ENCODE data around the gene ITPA. TPM values are rescaled to one million over a fixed set of nuclear protein-coding genes. Genes with fewer than 3 reads are reported as not detected.
"Not testable (repeated sequence)": the region's sequence is repeated elsewhere in the genome, so short reads cannot be mapped to it uniquely, and the experiment has no call there.

ITPA gene
- polyA plus RNA-seq, 1 donor = 64.6 TPM

- peak within 1 kb of the TSS; percentile 90 for H3K27ac ChIP-seq (ENCODE audit: low read length)
- H3K4me3 ChIP-seq (ENCODE audit: low read length) = peak within 1 kb of the TSS; percentile 94
- H3K27me3 ChIP-seq (ENCODE audit: control insufficient read depth, insufficient read depth, low read length) = peaks cover 5% of the 10 kb centered on the region
- peaks cover 22% of the 10 kb centered on the region for H3K4me1 ChIP-seq (ENCODE audit: control insufficient read depth, insufficient read depth, low read length)
- no CpG with 5 or more reads among the region's 62 CpGs for WGBS (ENCODE audit: insufficient coverage, low lambda C conversion rate)
- H3K9me3 ChIP-seq (ENCODE audit: control insufficient read depth, low read depth, low read length) = no peaks in the 10 kb centered on the region
- peak; percentile 70 to 80 for DNase-seq
- H3K36me3 ChIP-seq (ENCODE audit: control insufficient read depth, insufficient read depth, low read length) = no peaks in the 10 kb centered on the region
Observed at GRCh38 chr20:3172933-3173609, 36.2 kb upstream of the ITPA start, which contains the start of gene LZTS3. Gene LZTS3, minus strand, starts transcription at chr20:3173549. Its CDS starts 6,386 bp downstream, at chr20:3167163.

DNA sequence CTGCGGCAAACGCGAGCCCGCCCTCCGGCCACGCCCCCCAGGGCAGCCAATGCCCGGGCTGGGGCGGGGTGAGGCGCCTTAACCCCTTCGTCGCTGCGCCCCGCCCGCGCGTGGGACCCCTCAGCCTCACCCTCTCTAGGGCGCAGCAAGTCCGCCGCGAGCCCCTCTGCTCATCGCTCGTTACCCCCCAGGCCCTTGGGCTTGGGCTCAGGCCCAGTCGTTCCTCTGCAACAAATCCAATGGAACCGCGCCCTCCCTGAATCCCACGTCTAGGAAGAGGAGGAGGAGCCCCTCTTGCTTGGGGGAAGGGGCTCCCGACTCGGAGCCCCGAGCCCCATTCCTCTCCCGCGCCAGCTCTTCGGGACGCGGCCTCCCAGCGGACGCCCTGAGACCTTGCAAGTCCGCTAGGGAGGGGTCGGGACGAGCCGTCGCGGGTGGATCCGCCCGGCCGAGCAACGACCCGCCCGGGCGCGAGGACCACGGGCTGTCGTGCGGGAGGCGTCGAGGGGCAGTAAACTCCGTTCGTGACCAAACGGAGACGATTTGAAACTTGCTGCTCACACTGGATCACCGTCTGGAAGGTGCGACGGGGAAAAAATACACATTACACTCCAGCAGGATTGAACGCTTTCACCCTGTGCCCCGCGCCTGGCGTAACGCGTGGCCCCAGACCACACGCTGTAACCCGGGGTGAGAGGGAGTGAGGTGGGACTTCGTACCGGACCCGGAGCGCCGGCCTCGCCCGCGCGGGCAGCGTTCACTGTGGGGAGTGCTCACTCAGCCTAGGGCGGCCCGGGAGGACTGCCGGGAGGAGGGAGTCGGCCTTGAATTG lies 35.5 kb upstream of the ITPA start:
- Histone ChIP-seq H3K9me3 (ENCODE audit: control insufficient read depth, low read depth, low read length) (no peaks in the 10 kb centered on the region), H3K4me3 (ENCODE audit: low read length) (peak overlapping the region; percentile 64), H3K27ac (ENCODE audit: low read length) (peak overlapping the region; percentile 90), H3K36me3 (ENCODE audit: control insufficient read depth, insufficient read depth, low read length) (no peaks in the 10 kb centered on the region), H3K27me3 (ENCODE audit: control insufficient read depth, insufficient read depth, low read length) (peaks cover 5% of the 10 kb centered on the region), H3K4me1 (ENCODE audit: control insufficient read depth, insufficient read depth, low read length) (peaks cover 14% of the 10 kb centered on the region)
- no CpG with 5 or more reads among the region's 84 CpGs for WGBS (ENCODE audit: insufficient coverage, low lambda C conversion rate)
- DNase-seq = peak; percentile 86 to 91

- Histone ChIP-seq H3K4me1 (ENCODE audit: control insufficient read depth, insufficient read depth, low read length) (peaks cover 9% of the 10 kb centered on the region), H3K27ac (ENCODE audit: low read length) (peak overlapping the region; percentile 90), H3K27me3 (ENCODE audit: control insufficient read depth, insufficient read depth, low read length) (peaks cover 5% of the 10 kb centered on the region), H3K9me3 (ENCODE audit: control insufficient read depth, low read depth, low read length) (no peaks in the 10 kb centered on the region), H3K36me3 (ENCODE audit: control insufficient read depth, insufficient read depth, low read length) (no peaks in the 10 kb centered on the region), H3K4me3 (ENCODE audit: low read length) (peak overlapping the region; percentile 64)
- DNase-seq = peak in 1 of 2 donors; percentile 53
- 7% methylated on average over 7 of the region's 13 CpGs for WGBS (ENCODE audit: insufficient coverage, low lambda C conversion rate)
Observed at GRCh38 chr20:3174442-3175261, 34.6 kb upstream of the ITPA start.

DNA sequence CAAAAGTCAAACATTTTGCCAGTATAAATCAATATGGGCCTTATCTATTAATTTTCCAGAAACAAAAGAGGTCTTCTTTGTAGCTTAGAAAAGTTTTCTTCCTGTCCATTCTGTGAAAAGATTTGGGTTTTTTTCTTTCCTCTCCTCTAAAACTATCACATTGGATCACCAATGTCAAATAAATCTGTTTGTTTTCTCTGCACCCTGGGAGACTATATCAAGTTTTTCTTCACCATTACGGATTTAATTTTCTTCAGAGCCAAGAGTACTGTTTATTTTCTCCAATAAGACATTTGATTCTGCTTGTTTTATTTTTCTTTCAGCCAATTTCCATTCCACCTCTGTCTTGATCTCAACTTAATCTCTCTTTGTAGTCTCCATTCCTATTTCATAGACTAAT lies 34.0 kb upstream of the ITPA start:
- Histone ChIP-seq H3K27me3 (ENCODE audit: control insufficient read depth, insufficient read depth, low read length) (peaks cover 5% of the 10 kb centered on the region), H3K36me3 (ENCODE audit: control insufficient read depth, insufficient read depth, low read length) (no peaks in the 10 kb centered on the region), H3K27ac (ENCODE audit: low read length) (peak overlapping the region; percentile 90), H3K4me1 (ENCODE audit: control insufficient read depth, insufficient read depth, low read length) (peaks cover 9% of the 10 kb centered on the region), H3K9me3 (ENCODE audit: control insufficient read depth, low read depth, low read length) (no peaks in the 10 kb centered on the region), H3K4me3 (ENCODE audit: low read length) (no peak overlapping the region)
- DNase-seq = no peak
- WGBS (ENCODE audit: insufficient coverage, low lambda C conversion rate) = 86% methylated on average over 1 of the region's 1 CpG

GRCh38 chr20:3177746-3178485 lies 31.4 kb upstream of the ITPA start:
- no peak overlapping the region for H3K27ac ChIP-seq (ENCODE audit: low read length)
- WGBS (ENCODE audit: insufficient coverage, low lambda C conversion rate) = no CpG with 5 or more reads among the region's 8 CpGs
- no peaks in the 10 kb centered on the region for H3K36me3 ChIP-seq (ENCODE audit: control insufficient read depth, insufficient read depth, low read length)
- DNase-seq = no peak
- H3K27me3 ChIP-seq (ENCODE audit: control insufficient read depth, insufficient read depth, low read length) = peaks cover 5% of the 10 kb centered on the region
- no peaks in the 10 kb centered on the region for H3K9me3 ChIP-seq (ENCODE audit: control insufficient read depth, low read depth, low read length)
- peaks cover under 1% of the 10 kb centered on the region for H3K4me1 ChIP-seq (ENCODE audit: control insufficient read depth, insufficient read depth, low read length)
- no peak overlapping the region for H3K4me3 ChIP-seq (ENCODE audit: low read length)

GRCh38 chr20:3180319-3180718 lies 29.0 kb upstream of the ITPA start:
- Histone ChIP-seq H3K4me1 (ENCODE audit: control insufficient read depth, insufficient read depth, low read length) (no peaks in the 10 kb centered on the region), H3K36me3 (ENCODE audit: control insufficient read depth, insufficient read depth, low read length) (no peaks in the 10 kb centered on the region)
- WGBS (ENCODE audit: insufficient coverage, low lambda C conversion rate) = 100% methylated on average over 2 of the region's 4 CpGs

GRCh38 chr20:3181270-3181669 lies 28.0 kb upstream of the ITPA start:
- H3K36me3 ChIP-seq (ENCODE audit: control insufficient read depth, insufficient read depth, low read length) = no peaks in the 10 kb centered on the region
- no peaks in the 10 kb centered on the region for H3K4me1 ChIP-seq (ENCODE audit: control insufficient read depth, insufficient read depth, low read length)
- no peak overlapping the region for H3K27ac ChIP-seq (ENCODE audit: low read length)
- H3K27me3 ChIP-seq (ENCODE audit: control insufficient read depth, insufficient read depth, low read length) = no peaks in the 10 kb centered on the region
- H3K4me3 ChIP-seq (ENCODE audit: low read length) = no peak overlapping the region
- 0% methylated on average over 1 of the region's 5 CpGs for WGBS (ENCODE audit: insufficient coverage, low lambda C conversion rate)
- peak; percentile 16 to 67 for DNase-seq
- H3K9me3 ChIP-seq (ENCODE audit: control insufficient read depth, low read depth, low read length) = no peaks in the 10 kb centered on the region

More at GRCh38 chr20:3180319-3180718, 29.0 kb upstream of the ITPA start:
- no peaks in the 10 kb centered on the region for H3K9me3 ChIP-seq (ENCODE audit: control insufficient read depth, low read depth, low read length)
- no peaks in the 10 kb centered on the region for H3K27me3 ChIP-seq (ENCODE audit: control insufficient read depth, insufficient read depth, low read length)
- no peak overlapping the region for H3K4me3 ChIP-seq (ENCODE audit: low read length)
- DNase-seq = no peak
- H3K27ac ChIP-seq (ENCODE audit: low read length) = no peak overlapping the region

DNA sequence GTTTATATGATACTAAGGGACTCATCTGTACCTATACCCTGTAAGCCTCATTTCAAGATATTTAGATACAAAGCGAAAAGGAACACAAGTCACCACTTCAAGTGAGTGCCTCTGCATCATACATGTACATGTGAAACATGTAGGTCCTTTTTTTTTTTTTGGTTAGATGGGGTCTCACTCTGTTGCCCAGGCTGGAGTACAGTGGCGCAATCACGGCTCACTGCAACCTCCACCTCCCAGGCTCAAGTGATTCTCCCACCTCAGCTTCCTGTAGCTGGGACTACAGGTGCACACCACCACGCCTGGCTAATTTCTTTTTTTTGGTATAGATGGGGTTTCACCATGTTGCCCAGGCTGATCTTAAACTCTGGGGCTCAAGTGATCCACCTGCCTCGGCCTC lies 26.9 kb upstream of the ITPA start:
- not testable (repeated sequence) for H3K4me1 ChIP-seq (ENCODE audit: control insufficient read depth, insufficient read depth, low read length); H3K9me3 ChIP-seq (ENCODE audit: control insufficient read depth, low read depth, low read length); H3K4me3 ChIP-seq (ENCODE audit: low read length); H3K27ac ChIP-seq (ENCODE audit: low read length); H3K36me3 ChIP-seq (ENCODE audit: control insufficient read depth, insufficient read depth, low read length); H3K27me3 ChIP-seq (ENCODE audit: control insufficient read depth, insufficient read depth, low read length); DNase-seq
- WGBS (ENCODE audit: insufficient coverage, low lambda C conversion rate) = no CpG with 5 or more reads among the region's 5 CpGs

DNA sequence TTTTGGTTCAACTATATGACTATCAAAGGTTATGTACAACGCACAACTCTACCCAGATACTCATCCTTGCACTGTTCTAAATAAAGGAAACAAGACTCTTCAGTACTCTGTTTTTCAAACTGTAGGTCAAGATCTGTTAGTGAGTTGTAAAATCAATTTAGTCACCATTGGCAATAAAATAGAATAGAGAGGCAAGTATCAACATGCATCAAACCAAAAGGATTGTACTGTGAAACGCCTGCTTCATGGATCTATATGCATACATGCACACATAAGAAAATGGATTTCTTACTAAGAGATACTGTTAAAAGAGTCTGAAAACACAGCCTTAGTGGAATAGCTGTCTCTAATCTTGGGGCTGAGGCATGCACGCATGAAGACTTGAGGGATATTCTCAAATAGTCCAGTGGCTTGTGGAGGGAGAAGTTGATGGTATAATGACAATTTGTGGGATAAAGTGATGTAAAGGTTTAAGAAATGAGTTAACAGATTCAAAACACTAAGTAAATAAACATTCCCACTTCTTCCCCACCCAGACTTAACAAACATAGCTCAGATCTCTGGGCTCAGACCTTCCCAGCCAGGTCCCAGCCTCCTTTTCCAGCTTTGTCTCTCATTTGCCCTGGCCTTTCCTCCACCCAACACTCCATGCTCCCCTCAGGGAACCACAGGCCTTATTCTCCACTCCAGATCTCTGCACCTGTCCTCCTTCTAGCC lies 25.2 kb upstream of the ITPA start:
- no peak overlapping the region for H3K4me3 ChIP-seq (ENCODE audit: low read length)
- no peaks in the 10 kb centered on the region for H3K27me3 ChIP-seq (ENCODE audit: control insufficient read depth, insufficient read depth, low read length)

More for the DNA sequence above, 25.2 kb upstream of the ITPA start:
- Histone ChIP-seq H3K9me3 (ENCODE audit: control insufficient read depth, low read depth, low read length) (no peaks in the 10 kb centered on the region), H3K4me1 (ENCODE audit: control insufficient read depth, insufficient read depth, low read length) (no peaks in the 10 kb centered on the region), H3K36me3 (ENCODE audit: control insufficient read depth, insufficient read depth, low read length) (no peaks in the 10 kb centered on the region), H3K27ac (ENCODE audit: low read length) (no peak overlapping the region)
- 86% methylated on average over 2 of the region's 3 CpGs for WGBS (ENCODE audit: insufficient coverage, low lambda C conversion rate)
- DNase-seq = no peak

Data from large intestine (tissue), 3 donors.